NCI-H1105 treated with DMSO at 0.1 percent for 48 hours (cell line): ENCODE measurements around the gene CUL4A.
"Not testable (repeated sequence)": the region's sequence is repeated elsewhere in the genome, so short reads cannot be mapped to it uniquely, and the experiment has no call there.

Experiments
- DNase-seq: peaks from one replicate; lab custom pipeline; 2025; lab: John Stamatoyannopoulos, UW

Gene CUL4A

DNA sequence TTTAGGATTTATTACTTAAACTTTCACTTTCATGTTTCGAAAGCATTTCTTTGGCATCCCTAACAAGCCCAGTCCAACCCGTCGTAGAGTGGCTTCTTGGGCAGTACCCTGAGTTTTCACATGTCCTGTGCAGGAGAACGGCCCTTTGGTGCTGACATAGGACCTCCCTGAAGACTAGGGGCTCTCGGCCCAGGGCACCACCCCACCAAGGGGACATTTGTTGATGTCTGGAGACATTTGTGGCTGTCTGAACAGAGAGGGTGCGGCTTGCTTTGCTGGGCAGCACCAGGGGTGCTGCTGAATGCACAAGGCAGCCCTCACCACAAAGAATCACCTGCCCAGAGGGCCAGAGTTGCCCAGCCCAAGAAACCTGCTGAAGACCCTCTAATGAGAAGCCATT lies 30.6 kb downstream of the CUL4A start:
- no peak for DNase-seq

DNA sequence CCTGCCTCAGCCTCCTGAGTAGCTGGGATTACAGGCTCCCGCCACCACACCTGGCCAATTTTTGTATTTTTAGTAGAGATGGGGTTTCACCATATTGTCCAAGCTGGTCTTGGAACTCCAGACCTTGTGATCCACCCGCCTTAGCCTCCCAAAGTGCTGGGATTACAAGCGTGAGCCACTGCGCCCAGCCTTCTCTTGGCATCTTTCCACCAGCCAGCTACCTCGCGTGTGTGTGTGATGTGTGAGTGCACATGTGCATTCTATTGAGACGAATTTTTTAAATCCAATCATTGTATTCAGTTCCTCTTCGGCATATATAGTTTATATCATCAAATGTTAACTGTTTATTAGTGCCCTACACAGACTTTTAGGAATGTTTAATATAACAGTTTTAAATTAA lies 32.2 kb downstream of the CUL4A start:
- DNase-seq = not testable (repeated sequence)

DNA sequence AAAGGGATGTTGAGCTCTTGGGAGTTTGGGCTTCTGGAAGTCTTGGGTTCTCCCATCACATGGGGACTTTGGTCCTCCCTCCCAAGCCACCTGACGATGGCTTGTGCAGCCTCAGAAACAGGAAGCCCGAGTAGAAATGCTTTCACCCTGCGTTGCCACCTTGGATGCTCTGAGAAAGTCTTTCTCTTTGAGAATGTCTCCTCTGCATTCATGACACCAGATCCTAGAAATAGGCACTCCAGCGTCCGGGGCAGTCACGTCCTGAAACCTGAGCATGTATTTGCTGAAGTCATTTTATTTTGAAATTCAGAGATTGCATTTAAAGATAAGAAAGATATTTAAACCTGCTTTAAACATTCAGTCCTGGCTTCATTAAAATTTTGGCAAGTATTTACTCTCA lies 34.4 kb downstream of the CUL4A start:
- no peak for DNase-seq

DNA sequence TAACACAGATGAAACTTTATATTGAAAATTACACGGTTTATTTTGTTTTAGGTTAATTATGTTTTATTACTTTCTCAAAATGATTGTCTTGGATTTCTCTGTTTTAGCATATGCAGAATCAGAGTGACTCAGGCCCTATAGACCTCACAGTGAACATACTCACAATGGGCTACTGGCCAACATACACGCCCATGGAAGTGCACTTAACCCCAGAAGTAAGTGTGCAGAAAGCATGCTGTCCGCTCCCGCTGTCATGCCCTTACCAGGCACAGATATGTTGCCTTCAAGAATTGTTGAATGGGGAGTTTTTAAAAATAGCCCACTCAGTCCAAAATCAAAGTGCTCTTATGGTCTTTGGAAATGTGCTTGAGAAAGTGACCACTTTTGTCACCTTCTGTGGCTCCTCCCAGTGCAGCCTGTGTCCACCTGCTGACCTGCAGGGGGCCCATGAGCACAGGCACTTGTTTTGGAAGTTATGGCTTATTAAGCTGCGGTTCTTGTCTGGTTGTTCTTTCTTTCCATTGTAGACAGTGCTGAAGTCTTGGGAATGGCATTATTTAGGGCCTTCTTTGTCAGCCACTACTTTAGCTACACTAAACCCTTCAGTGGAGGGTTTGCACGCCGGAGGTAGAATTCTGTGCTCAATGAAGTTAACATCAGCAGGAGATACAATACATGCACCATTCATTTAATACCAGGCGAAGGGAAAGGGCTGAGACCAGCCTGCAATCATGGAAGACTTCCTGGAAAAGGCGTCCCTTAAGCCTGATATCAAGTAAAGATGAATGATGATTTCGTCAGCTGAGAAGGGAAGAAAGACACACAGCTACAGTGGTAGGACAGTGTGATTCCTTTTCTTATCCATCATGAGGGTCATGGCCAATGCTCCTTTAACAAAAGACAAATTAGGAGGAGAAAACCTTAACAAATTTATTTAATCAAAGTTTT lies 36.7 kb downstream of the CUL4A start:
- DNase-seq = no peak

DNA sequence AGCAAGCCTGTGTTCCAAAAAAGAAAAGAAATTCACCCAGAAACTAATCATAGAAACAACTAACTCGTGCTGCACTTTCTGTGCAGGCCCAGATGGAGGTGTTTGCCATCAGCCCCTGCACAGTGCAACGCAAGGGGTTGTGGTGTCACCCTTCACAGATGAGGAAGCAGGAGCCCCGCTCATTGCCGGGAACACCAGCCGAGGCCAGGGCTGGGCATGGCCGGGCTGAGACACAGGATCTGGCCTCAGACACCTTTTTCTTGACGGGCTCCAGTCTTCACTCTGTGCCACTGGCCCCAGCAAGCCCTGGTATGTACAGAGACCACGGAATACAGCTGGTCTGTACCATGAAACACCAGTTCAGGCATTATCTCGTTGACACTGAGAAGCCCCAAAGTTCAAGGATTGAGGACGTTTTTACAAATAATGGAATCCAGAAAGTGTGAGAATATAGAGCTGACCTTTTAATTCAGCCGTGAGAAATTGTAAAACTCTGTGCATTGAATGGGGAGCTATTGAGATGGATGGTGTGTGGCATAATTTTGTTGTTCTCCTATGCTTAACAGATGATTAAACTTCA lies 43.2 kb downstream of the CUL4A start:
- no peak for DNase-seq

DNA sequence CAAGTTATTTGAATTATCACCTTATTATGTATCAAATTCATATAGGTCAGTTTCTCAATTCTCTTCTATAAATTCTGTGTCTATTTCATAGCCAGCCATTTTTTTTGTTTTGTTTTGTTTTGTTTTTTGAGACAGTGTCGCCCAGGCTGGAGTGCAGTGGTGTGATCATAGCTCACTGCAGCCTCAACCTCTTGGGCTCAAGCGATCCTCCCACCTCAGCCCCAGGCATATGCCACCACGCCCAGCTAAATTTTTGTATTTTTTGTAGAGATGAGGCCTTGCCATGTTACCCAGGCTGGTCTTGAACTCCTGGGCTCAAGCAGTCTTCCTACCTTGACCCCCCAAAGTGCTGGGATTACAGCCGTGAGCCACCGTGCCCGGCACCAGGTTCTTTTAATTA lies 48.5 kb downstream of the CUL4A start:
- DNase-seq = not testable (repeated sequence)

DNA sequence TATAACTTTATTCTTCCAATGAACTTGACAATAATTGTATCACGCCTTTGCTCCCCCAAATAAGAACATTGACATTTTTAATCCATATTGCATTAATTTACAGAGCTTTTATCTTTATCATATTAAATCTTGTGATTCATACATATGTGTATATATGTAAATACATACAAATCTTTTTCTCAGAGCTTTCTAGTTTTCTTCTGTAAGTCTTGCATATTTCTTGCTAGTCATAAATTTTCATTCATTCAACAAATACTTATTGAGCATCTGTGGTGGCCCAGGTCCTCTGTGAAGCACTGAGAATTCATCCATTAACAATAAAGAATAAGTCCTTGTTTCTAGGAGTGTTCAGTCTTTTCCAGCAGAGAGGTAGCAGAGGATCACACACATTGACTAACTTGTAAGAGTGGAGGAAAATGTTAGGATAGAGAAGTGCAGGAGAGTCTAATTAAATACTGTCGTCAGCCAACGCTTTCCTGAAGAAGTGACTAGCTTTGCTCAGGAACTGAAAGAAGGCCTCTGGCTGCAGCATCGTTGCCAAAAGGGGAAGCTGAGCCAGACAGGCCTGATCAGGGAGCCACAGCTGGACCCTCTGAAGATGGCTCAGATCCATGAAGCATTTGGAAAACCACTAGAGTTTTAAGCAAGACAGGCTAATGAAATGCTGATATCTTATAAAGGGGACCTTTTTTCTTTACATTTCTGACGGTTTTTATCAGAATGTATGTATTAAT lies 49.1 kb downstream of the CUL4A start:
- no peak for DNase-seq

DNA sequence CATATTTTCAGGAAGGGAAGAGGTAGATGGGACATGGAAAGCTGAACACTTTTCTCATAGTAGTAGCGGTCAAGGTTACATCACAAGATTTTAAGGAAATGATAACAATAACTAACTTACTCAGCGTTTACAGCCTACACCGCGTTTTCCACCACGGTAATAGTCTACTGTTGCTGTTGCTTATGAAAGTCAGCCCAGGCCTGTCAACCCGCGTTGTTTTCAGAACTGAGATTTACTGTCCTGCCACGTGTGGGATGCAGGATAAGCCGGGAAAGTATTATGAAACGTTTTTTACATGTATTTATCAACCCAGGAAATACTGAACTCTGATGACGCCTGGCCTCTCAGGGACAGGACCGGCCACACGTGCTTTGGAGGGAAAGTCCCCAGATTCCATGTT lies 51.6 kb downstream of the CUL4A start:
- DNase-seq = no peak

DNA sequence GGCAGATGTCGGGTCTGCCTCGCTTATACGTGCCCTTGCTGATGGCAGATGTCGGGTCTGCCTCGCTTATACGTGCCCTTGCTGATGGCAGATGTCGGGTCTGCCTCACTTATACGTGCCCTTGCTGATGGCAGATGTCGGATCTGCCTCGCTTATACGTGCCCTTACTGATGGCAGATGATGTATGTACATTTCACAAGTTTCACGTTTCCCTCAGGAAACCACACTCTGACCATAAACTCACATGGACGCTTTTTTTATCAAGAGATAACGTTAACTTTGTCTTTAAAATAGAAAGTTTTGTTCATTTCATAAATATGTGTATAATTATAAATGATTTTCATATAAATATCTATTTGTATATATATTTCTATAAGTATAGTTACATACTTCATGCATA lies 53.6 kb downstream of the CUL4A start:
- not testable (repeated sequence) for DNase-seq

DNA sequence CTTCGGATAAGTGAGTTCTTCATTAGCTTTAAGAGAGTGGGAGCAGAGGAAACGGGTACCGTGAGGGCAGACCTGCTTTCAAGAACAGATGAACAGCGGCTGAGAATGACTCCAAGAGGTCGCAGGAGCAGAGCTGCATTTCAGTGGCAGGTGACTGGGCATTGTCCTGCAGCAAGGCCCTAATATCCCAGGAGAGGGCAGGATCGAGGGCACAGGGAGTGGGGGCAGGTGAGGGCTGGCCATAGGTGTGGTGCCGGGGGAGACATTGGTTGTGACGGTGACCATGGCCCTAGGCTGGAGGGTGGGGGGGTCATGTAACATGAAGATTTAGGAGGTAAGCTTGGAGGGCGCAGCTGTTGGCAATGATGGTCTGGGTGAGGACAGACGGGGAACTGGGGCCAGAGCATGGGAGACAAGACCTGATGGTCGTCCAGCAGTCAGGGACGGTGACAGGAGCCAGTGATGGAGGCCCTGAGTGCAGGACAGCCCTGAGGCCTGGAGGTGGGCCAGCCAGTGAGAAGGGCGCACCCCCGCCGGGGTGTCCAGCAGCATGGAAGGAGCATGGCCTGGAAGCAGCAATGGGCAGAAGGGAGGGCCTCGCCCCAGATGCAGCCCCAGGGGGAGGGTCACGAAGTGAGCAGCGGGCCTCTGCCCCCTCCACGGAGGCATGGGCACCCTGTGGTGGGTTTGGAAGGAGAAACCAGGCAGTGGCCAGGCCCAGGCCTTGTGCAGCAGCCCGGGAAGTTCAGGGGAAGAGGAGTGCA lies 58.4 kb downstream of the CUL4A start:
- no peak for DNase-seq

DNA sequence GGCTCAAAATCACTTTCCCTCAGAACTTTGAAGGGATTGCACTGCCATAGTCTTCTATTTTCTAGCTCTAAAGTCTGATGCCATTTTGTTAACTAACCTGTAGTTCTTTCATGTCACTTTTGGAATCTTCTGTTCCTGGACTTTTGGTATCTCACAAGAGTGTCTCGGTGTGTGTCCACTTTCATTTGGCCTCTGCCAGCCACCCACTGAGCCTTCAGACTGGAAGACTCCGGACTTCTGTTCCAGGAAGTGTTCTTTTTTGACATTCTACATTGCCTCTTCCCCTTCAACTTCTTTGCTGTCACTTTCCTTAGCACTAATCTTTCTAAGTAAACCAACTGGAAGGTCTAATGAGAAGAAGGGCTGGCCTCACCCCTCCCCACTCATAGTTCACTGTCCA lies 62.6 kb downstream of the CUL4A start:
- no peak for DNase-seq

DNA sequence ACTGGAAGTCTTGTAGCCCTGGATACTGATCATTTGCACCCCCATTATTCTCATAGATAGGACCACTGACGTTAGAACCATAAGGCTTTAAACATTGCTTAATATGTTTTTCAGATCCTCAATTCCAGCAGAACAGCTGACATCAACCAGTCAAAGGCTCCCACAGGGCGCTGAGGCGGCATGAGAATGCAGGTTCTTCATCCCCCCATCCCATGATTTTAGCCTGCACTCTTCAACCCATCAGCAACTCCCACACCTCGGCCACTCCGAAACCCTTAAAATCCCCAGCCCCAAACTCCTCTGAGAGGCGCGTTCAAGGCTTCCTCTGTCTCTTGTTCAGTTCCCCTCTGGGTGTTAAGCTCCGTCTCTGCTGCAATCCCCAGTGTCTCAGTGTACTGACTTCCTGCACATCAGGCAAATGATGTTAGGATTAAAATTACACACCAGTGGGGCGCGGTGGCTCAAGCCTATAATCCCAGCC lies 63.3 kb downstream of the CUL4A start:
- DNase-seq = no peak

DNA sequence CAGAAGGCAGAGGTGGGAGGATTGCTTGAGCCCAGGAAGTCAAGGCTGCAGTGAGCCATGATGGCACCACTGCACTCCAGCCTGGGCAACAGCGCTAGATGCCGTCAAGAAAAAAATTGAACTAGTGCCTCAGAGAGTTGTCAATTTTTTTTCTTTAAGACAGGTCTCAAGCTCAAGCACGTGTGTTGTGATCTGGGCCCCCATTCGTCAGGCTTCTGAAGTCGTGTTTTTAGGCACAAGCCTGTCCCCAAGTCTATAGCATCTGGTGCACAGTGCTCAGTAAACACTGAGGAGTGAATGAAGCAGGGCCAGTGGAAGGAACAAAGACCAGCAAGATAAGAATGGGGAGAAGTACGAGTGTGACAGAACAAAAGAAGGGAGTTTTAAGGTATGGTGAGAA lies 63.9 kb downstream of the CUL4A start:
- DNase-seq = no peak

DNA sequence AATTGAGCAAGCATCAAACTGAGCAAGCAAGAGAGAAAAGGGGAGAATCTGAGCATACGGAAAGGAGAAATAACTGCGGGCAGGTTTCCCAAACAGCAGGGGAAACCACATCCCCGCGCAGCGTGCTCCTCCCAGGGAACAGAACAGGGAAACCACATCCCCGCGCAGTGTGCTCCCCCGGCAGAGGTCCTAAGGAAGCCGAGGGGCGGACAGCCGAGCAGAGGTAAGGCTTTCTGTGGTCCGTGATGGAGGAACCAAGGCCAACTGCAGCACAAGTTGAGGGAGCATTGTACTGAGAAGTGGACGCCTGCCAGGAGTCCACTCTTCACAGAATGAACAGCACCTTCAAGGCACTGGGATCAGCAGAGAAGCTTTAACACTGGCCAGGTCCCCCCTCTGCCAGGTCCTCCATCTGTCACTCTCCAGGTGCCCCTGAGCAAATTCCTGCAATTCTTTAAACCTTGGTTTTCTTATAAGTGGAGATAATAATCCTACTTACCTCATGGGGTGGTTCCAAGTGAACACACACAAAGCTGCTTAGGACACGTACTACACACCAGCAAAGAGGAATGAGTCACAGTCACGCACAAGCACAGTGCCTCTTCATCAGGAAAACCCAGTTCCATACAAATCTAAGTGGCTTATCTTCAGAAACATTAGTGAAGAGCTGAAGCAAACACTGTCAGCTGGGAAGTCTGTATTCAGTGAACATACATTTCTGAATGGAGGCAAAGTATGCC lies 64.6 kb downstream of the CUL4A start:
- no peak for DNase-seq

DNA sequence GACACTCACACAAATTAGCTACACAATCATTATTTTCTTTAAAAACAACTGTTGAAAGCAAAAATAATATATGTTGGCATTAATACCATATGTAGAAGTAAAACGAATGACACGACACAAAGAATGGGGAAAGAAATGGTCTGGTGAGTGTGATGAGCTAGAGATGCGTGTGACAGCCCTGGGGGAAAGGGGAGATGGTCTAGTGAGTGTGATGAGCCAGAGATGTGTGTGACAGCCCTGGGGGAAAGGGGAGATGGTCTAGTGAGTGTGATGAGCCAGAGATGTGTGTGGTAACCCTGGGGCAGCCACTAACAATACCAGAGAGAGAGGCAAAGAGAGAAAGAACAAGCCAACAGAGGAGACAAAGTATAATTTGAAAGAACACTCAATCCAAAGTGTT lies 65.3 kb downstream of the CUL4A start:
- DNase-seq = no peak

DNA sequence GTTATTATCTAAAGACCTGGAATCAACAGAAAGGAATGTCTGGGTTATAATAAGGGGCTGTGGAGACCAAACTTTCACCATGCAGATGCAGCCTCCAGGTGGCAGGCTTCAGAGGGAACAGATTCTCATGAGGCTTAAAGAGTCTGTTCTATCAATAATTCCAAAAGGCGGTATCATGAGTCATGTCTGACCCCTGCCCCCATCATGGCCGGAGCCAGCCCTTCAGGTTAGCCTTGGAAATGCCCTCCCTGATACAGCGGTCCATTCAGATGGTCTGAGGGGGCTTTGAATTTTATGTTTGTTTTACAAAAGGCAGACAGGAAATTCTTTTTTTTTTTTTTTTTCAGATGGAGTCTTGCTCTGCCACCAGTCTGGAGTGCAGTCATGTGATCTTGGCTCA lies 66.0 kb downstream of the CUL4A start:
- DNase-seq = peak; percentile 56

DNA sequence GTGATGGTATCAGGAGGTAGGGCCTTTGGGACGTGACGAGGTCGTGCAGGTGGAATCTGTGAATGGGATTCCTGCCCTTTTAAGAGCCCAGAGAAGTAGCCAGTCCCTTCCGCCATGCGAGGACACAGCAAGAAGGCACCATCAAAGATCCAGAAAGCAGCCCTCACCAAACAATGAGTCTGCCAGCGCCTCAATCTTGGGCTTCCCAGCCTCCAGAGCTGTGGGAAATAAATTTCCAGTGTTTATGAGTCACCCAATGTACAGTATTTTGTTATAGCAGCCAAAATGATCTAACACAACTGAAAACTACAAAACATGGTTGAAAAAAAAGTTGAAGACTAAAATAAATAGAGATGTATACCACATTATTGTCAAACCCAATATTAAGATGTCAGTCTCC lies 70.7 kb downstream of the CUL4A start:
- DNase-seq = no peak

DNA sequence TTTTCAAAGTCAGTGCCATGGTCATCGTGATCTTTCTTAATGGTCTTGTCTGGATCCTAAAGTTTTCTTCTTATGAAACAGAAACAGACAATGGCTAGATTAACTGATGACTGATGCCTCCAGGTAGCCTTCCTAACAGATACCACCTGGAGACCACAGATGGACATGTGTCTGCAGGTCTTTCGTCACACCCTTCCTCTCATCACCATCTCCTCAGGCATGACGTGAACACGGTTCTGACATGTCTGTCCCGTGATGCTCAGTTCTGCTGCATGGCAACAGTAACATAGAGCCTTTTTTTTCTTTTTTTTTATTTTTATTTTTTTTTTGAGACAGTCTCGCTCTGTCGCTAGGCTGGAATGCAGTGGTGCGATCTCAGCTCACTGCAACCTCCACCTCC lies 74.5 kb downstream of the CUL4A start:
- DNase-seq = no peak

DNA sequence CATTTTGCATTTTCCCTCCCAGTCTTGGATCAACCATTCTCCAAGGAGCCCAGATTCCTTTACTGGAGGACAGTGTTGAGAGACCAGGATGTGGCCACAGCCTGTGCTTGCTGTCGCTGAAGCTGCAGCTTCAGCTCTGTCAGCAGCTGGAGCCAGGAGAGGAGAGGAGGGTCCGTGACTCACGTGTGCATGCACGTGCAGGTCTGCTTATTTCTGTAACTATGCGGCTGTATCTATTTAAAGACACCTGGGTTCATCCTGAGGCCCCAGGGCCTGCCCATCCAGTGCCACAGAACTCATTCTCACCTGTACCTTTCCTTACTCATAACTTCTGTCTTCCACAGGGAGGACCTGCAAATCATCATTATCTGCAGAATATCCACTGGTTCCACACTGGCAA lies 79.5 kb downstream of the CUL4A start:
- DNase-seq = no peak

DNA sequence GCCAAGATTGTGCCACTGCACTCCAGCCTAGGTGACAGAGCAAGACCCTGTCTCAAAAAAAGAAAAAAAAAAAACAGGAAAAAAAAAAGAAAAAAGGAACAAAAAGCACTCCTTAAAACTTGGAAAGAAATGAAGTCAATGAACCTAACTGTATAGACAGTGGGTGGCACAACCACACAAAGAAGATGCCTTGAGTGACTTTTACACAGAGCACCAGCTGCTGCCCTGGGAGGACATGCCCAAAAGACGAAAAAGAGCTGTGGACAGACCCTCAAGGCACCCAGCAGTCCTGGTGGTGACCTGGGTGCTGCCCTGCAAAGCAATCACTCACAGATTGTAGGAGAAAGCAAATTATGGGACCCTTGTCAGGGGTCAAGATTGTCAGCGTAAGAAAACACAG lies 81.7 kb downstream of the CUL4A start:
- no peak for DNase-seq
